Measurements from ENCODE around the gene DLX2. TPM values are rescaled to one million over a fixed set of nuclear protein-coding genes. Genes with fewer than 3 reads are reported as not detected.

DLX2 gene
- total and polyA plus RNA-seq, 2 of the 13 experiments (the other 11 are each of a cell fraction or from before 2014, with no cell fraction given), result 0.07 to 0.15 TPM

GRCh38 chr2:172052000-172052983, 50.4 kb downstream of the DLX2 start (continued):
- TF ChIP-seq, protein P1, sequence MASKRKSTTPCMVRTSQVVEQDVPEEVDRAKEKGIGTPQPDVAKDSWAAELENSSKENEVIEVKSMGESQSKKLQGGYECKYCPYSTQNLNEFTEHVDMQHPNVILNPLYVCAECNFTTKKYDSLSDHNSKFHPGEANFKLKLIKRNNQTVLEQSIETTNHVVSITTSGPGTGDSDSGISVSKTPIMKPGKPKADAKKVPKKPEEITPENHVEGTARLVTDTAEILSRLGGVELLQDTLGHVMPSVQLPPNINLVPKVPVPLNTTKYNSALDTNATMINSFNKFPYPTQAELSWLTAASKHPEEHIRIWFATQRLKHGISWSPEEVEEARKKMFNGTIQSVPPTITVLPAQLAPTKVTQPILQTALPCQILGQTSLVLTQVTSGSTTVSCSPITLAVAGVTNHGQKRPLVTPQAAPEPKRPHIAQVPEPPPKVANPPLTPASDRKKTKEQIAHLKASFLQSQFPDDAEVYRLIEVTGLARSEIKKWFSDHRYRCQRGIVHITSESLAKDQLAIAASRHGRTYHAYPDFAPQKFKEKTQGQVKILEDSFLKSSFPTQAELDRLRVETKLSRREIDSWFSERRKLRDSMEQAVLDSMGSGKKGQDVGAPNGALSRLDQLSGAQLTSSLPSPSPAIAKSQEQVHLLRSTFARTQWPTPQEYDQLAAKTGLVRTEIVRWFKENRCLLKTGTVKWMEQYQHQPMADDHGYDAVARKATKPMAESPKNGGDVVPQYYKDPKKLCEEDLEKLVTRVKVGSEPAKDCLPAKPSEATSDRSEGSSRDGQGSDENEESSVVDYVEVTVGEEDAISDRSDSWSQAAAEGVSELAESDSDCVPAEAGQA (IDR thresholded peaks at IDR 0.05; ENCODE audit: low read depth), result peak; percentile 52; the same call in 1 of the 2 replicates
- TF ChIP-seq, protein P1 (CRISPR knock-in tag; IDR thresholded peaks at IDR 0.05; ENCODE audit: borderline replicate concordance), result no peak; the same call in 1 of the 2 replicates
- no peak for TF ChIP-seq IKZF1 (IDR thresholded peaks at IDR 0.05)
- TF ChIP-seq SKIL (CRISPR knock-in tag; IDR thresholded peaks at IDR 0.05; ENCODE audit: borderline replicate concordance), result peak; percentile 96
- TF ChIP-seq, protein P2, sequence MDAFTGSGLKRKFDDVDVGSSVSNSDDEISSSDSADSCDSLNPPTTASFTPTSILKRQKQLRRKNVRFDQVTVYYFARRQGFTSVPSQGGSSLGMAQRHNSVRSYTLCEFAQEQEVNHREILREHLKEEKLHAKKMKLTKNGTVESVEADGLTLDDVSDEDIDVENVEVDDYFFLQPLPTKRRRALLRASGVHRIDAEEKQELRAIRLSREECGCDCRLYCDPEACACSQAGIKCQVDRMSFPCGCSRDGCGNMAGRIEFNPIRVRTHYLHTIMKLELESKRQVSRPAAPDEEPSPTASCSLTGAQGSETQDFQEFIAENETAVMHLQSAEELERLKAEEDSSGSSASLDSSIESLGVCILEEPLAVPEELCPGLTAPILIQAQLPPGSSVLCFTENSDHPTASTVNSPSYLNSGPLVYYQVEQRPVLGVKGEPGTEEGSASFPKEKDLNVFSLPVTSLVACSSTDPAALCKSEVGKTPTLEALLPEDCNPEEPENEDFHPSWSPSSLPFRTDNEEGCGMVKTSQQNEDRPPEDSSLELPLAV (CRISPR knock-in tag; conservative IDR thresholded peaks at IDR 0.05; ENCODE audit: low read depth), result no peak
- no peak for TF ChIP-seq ZNF160 (CRISPR knock-in tag; IDR thresholded peaks at IDR 0.05)
- no peak for TF ChIP-seq EEA1 (CRISPR knock-in tag; IDR thresholded peaks at IDR 0.05; ENCODE audit: borderline replicate concordance)
- TF ChIP-seq ZNF350 (CRISPR knock-in tag; IDR thresholded peaks at IDR 0.05; ENCODE audit: borderline replicate concordance, low read depth), result no peak
- TF ChIP-seq ZNF788 (CRISPR knock-in tag; IDR thresholded peaks at IDR 0.05; ENCODE audit: borderline replicate concordance), result peak; percentile 58; the same call in 1 of the 2 replicates
- TF ChIP-seq MBD4 (IDR thresholded peaks at IDR 0.05; ENCODE audit: borderline replicate concordance, low read length), result peak; percentile 87; the same call in 1 of the 2 replicates
- peak; percentile 73 for TF ChIP-seq ERF (CRISPR knock-in tag; IDR thresholded peaks at IDR 0.05)
- TF ChIP-seq ETV5 (CRISPR knock-in tag; IDR thresholded peaks at IDR 0.05; ENCODE audit: borderline replicate concordance), result peak; percentile 93
- TF ChIP-seq ZNF784 (CRISPR knock-in tag; IDR thresholded peaks at IDR 0.05; ENCODE audit: borderline replicate concordance), result no peak
- no peak for TF ChIP-seq SRY (CRISPR knock-in tag; IDR thresholded peaks at IDR 0.05)
- 0 out of 2 replicates have a peak, but pooled peaks have one; percentile 16 for TF ChIP-seq NFYB (CRISPR knock-in tag; IDR thresholded peaks at IDR 0.05)
- no peak for TF ChIP-seq ZNF850 (CRISPR knock-in tag; conservative IDR thresholded peaks at IDR 0.05)
